ENCODE results near the gene ENDOV. TPM values are rescaled to one million over a fixed set of nuclear protein-coding genes. Genes with fewer than 3 reads are reported as not detected.

ENDOV gene
- total and polyA plus RNA-seq, 2 donors from 2014 or later, result 20.3 to 28.0 TPM

DNA sequence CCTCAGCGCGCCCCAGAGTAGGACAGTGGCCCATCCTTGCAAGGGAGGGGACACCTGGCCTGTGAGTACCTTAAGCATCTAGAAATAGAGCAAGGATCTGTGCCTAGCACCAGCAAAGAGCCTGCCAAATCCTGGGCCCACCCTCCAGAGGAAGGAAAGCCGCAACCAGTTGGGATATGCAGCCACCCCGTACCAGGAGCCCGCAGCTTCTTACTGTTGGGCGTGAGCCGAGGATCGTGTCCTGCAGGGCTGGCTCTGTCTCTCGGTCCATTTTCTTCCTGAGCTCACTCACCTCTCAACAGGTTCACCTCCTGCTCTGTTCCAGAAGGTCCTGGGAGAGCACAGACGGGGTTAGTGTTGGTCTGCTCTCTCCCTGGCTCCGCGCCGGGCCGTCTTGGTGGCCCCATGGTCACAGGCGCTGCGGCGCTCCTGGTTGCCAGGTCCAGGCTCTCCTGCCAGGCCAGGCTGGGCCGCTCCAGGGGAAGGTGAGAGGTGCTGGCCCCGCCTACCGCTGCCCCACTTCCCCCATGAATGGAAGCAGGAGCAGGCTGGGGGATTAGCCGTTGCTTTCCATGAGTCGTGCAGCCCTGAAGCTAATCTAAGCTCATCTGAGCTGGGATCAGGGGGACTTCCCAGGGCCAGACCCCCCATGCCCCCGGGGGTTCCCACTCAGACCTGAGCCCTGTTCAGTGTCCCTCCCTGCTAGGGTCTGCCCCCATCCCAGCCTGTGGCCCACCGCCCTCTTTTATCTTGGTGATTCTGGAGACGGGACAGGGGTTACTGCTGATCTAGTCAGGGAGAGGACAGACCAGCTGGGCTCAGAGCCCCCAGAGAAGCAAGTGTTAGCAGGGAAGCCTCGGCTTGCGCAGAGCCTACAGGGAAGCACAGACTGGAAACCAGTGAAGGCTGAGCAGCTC, 12.7 kb downstream of the ENDOV start:
- peak in 1 of 5 donors; percentile 71 for DNase-seq
- H3K4me1 ChIP-seq (ENCODE audit: control insufficient read depth in 2 of 3, insufficient read depth in 2 of 3, low read depth in 1 of 3, low read length in 3 of 3), result peaks cover 0 to 5% (median 0%) of the 10 kb centered on the region in 3 donors
- no peak overlapping the region for H3K27ac ChIP-seq (ENCODE audit: low read depth in 2 of 2, low read length in 2 of 2)
- intact Hi-C loops (cut with DNase I), result loop anchor here (5.0 to 10.0 kb wide), 3 partner anchors 147 to 555 kb away; no protein-coding TSS in a partner anchor
- no peaks in the 10 kb centered on the region for H3K27me3 ChIP-seq (ENCODE audit: control insufficient read depth, insufficient read depth, low read length)
- TF ChIP-seq, protein P1, sequence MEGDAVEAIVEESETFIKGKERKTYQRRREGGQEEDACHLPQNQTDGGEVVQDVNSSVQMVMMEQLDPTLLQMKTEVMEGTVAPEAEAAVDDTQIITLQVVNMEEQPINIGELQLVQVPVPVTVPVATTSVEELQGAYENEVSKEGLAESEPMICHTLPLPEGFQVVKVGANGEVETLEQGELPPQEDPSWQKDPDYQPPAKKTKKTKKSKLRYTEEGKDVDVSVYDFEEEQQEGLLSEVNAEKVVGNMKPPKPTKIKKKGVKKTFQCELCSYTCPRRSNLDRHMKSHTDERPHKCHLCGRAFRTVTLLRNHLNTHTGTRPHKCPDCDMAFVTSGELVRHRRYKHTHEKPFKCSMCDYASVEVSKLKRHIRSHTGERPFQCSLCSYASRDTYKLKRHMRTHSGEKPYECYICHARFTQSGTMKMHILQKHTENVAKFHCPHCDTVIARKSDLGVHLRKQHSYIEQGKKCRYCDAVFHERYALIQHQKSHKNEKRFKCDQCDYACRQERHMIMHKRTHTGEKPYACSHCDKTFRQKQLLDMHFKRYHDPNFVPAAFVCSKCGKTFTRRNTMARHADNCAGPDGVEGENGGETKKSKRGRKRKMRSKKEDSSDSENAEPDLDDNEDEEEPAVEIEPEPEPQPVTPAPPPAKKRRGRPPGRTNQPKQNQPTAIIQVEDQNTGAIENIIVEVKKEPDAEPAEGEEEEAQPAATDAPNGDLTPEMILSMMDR (IDR thresholded peaks at IDR 0.05; ENCODE audit: borderline replicate concordance, extremely low read depth, insufficient read depth), result no peak
- no peak overlapping the region for H3K4me3 ChIP-seq (ENCODE audit: low read length in 3 of 3)
- H3K36me3 ChIP-seq (ENCODE audit: control insufficient read depth in 2 of 3, insufficient read depth in 3 of 3, low read length in 3 of 3), result no peaks in the 10 kb centered on the region
- H3K9me3 ChIP-seq (ENCODE audit: control insufficient read depth in 2 of 3, insufficient read depth in 1 of 3, low read length in 3 of 3), result no peaks in the 10 kb centered on the region
- FAIRE-seq, result no peak
- no peak overlapping the region for H3K9ac ChIP-seq (ENCODE audit: low read length in 3 of 3)

DNA sequence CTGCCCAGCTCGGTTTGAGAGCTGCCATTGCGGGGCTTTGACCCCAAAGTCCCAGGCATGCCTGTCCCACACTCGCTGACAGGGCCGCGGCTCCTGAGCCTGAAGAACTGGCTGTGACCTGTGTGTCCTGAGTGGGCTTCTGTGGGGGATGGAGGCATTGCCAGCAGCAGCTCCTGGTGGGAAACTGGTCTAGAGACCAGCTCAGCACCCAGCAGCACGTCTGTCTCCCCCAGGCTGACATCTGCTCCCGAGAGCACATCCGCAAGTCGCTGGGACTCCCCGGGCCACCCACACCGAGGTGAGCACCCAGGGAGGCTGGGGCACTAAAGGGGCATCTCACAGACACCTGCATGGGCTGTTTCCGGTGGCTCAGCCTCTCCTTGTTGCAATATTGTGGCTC, 13.4 kb downstream of the ENDOV start:
- Histone ChIP-seq H3K27me3 (ENCODE audit: control insufficient read depth, insufficient read depth, low read length) (no peaks in the 10 kb centered on the region), H3K27ac (ENCODE audit: low read depth in 2 of 2, low read length in 2 of 2) (no peak overlapping the region), H3K9me3 (ENCODE audit: control insufficient read depth in 2 of 3, insufficient read depth in 1 of 3, low read length in 3 of 3) (no peaks in the 10 kb centered on the region), H3K4me1 (ENCODE audit: control insufficient read depth in 2 of 3, insufficient read depth in 2 of 3, low read depth in 1 of 3, low read length in 3 of 3) (peaks cover 0 to 4% (median 0%) of the 10 kb centered on the region in 3 donors), H3K4me3 (ENCODE audit: low read length in 3 of 3) (no peak overlapping the region), H3K9ac (ENCODE audit: low read length in 3 of 3) (no peak overlapping the region), H3K36me3 (ENCODE audit: control insufficient read depth in 2 of 3, insufficient read depth in 3 of 3, low read length in 3 of 3) (no peaks in the 10 kb centered on the region)
- FAIRE-seq (no peak), DNase-seq (peak in 1 of 5 donors; percentile 21)
- intact Hi-C loops (cut with DNase I), result loop anchor here (5.0 to 10.0 kb wide), 3 partner anchors 146 to 554 kb away; no protein-coding TSS in a partner anchor
- TF ChIP-seq, protein P1 (IDR thresholded peaks at IDR 0.05; ENCODE audit: borderline replicate concordance, extremely low read depth, insufficient read depth), result no peak

DNA sequence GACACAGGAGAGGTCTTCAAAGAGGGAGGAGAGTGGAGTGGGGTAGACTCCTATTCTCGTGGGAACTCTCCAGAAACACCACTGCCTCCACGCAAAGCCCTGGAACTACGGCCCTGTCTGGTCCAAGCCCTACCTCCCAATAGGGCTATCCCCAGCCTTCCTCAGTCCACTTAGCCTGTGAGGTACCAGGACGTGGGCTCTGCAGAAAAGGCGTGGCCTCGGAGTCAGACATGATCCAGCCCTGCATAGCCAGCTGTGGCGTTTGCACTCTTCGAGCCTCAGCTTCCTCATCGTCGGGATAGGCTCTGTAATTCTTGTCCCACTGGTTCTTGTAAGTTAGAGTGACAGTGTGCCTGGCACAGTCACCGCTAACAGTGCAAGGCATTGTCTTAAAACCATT, 13.8 kb downstream of the ENDOV start:
- Histone ChIP-seq H3K4me1 (ENCODE audit: control insufficient read depth in 2 of 3, insufficient read depth in 2 of 3, low read depth in 1 of 3, low read length in 3 of 3) (peaks cover 0 to 2% (median 0%) of the 10 kb centered on the region in 3 donors), H3K4me3 (ENCODE audit: low read length in 3 of 3) (no peak overlapping the region), H3K27me3 (ENCODE audit: control insufficient read depth, insufficient read depth, low read length) (no peaks in the 10 kb centered on the region), H3K36me3 (ENCODE audit: control insufficient read depth in 2 of 3, insufficient read depth in 3 of 3, low read length in 3 of 3) (no peaks in the 10 kb centered on the region), H3K27ac (ENCODE audit: low read depth in 2 of 2, low read length in 2 of 2) (no peak overlapping the region), H3K9me3 (ENCODE audit: control insufficient read depth in 2 of 3, insufficient read depth in 1 of 3, low read length in 3 of 3) (no peaks in the 10 kb centered on the region), H3K9ac (ENCODE audit: low read length in 3 of 3) (no peak overlapping the region)
- DNase-seq (peak in 1 of 5 donors; percentile 19), FAIRE-seq (no peak)
- TF ChIP-seq, protein P1 (IDR thresholded peaks at IDR 0.05; ENCODE audit: borderline replicate concordance, extremely low read depth, insufficient read depth), result no peak
- intact Hi-C loops (cut with DNase I), result loop anchor here (5.0 to 10.0 kb wide), 3 partner anchors 146 to 554 kb away; no protein-coding TSS in a partner anchor

All from kidney (tissue), 14 donors.